ENCODE data around the gene AADAC.
"Not testable (repeated sequence)": the region's sequence is repeated elsewhere in the genome, so short reads cannot be mapped to it uniquely, and the experiment has no call there.

AADAC gene

GRCh38 chr3:151798466-151798865, 15.4 kb upstream of the AADAC start:
- peak; percentile 0 to 22 (median 8) for DNase-seq

GRCh38 chr3:151800431-151800830, 13.5 kb upstream of the AADAC start:
- no peak for DNase-seq

- no peak for DNase-seq
Measured at GRCh38 chr3:151804267-151804666, 9.6 kb upstream of the AADAC start.

- DNase-seq: no peak
Measured at GRCh38 chr3:151806838-151807237, 7.1 kb upstream of the AADAC start.

- not testable (repeated sequence) for DNase-seq
Measured at GRCh38 chr3:151808926-151809325, 5.0 kb upstream of the AADAC start.

- DNase-seq: no peak
Measured at GRCh38 chr3:151811474-151811873, 2.4 kb upstream of the AADAC start.

- DNase-seq: no peak
Measured at GRCh38 chr3:151814588-151814987, 672 bp downstream of the AADAC start.

- DNase-seq: no peak
Measured at GRCh38 chr3:151816091-151816604, 2.2 kb downstream of the AADAC start.

- no peak for DNase-seq
Measured at GRCh38 chr3:151817473-151817872, 3.6 kb downstream of the AADAC start.

GRCh38 chr3:151818361-151818760, 4.4 kb downstream of the AADAC start:
- no peak for DNase-seq

GRCh38 chr3:151819910-151820309, 6.0 kb downstream of the AADAC start:
- DNase-seq: no peak

- DNase-seq: peak in 2 of 3 donors; percentile 6 to 34
Measured at GRCh38 chr3:151827816-151828215, 13.9 kb downstream of the AADAC start.

- DNase-seq: no peak
Measured at GRCh38 chr3:151835751-151836525, 22.0 kb downstream of the AADAC start.

GRCh38 chr3:151837057-151837456, 23.1 kb downstream of the AADAC start:
- peak; percentile 44 to 61 (median 58) for DNase-seq

- peak; percentile 86 to 90 (median 88) for DNase-seq
Measured at GRCh38 chr3:151838574-151839312, 24.8 kb downstream of the AADAC start.

- DNase-seq: no peak
Measured at GRCh38 chr3:151839313-151839631, 25.4 kb downstream of the AADAC start.

GRCh38 chr3:151841801-151842200, 27.9 kb downstream of the AADAC start:
- no peak for DNase-seq

GRCh38 chr3:151843275-151843674, 29.4 kb downstream of the AADAC start:
- DNase-seq: no peak

- DNase-seq: no peak
Measured at GRCh38 chr3:151845306-151845905, 31.5 kb downstream of the AADAC start.

- DNase-seq: not testable (repeated sequence)
Measured at GRCh38 chr3:151850065-151850464, 36.1 kb downstream of the AADAC start.

- no peak for DNase-seq
Measured at GRCh38 chr3:151852074-151852811, 38.3 kb downstream of the AADAC start.

GRCh38 chr3:151856118-151856517, 42.2 kb downstream of the AADAC start:
- DNase-seq: no peak

GRCh38 chr3:151856641-151857040, 42.7 kb downstream of the AADAC start:
- no peak for DNase-seq

Measured in suppressor macrophage treated with lipopolysaccharide for 1 hour (primary cell).